HEK293 (cell line): ENCODE measurements around the gene MARCKSL1.
A peak's percentile ranks its signal among the peaks of the same experiment; 100 is the strongest.

Experiments used
- CTCF ChIA-PET: fragments of 350-600 bp; formaldehyde crosslinking; extraction: SDS; loops from one replicate; lab custom pipeline; 2021; ENCODE audit warnings: antibody characterized with exemption; lab: Yijun Ruan, JAX
- POLR2A ChIA-PET: fragments of 300-600 bp; formaldehyde crosslinking; extraction: SDS; loops from one replicate; lab custom pipeline; 2020; ENCODE audit warnings: antibody characterized with exemption, inconsistent platforms; lab: Yijun Ruan, JAX
- H3K27ac ChIP-seq: fragments of 200-500 bp; sonication (Bioruptor generic); 2 replicates; pipeline ENCODE4 v1.5.1; 2014; ENCODE audit warnings: low read depth, low read length, control low read depth, inconsistent platforms; ENCODE audit errors: extremely low read depth
- H3K36me3 ChIP-seq, 2 experiments: fragments of 200-500 bp in 1 of 2; sonication (Bioruptor generic) in 1 of 2; 1 replicate in 1 of 2; 2 replicates in 1 of 2; pipeline ENCODE4 v1.5.1; 2014 to 2017; ENCODE audit warnings: inconsistent platforms in 2 of 2, low read length in 2 of 2; ENCODE audit not compliant: control insufficient read depth in 2 of 2, insufficient read depth in 1 of 2
- H3K4me1 ChIP-seq: fragments of 200-500 bp; sonication (Bioruptor generic); 2 replicates; pipeline ENCODE4 v1.5.1; 2014; ENCODE audit warnings: mild to moderate bottlenecking, low read length, inconsistent platforms; ENCODE audit not compliant: control insufficient read depth, insufficient read depth
- H3K4me3 ChIP-seq: 2 replicates; pipeline ENCODE4 v1.5.1; 2011; ENCODE audit warnings: low read depth, mild to moderate bottlenecking, control low read depth, low read length, moderate library complexity
- H3K9me3 ChIP-seq: fragments of 200-500 bp; sonication (Bioruptor generic); 2 replicates; pipeline ENCODE4 v1.5.1; 2014; ENCODE audit warnings: low read depth, low read length, inconsistent platforms; ENCODE audit not compliant: control insufficient read depth, insufficient read depth
- BCL11A ChIP-seq: fragments of 450-650 bp; formaldehyde crosslinking; IDR thresholded peaks from 2 replicates; pipeline ENCODE4 v1.5.1; 2016; ENCODE audit warnings: low read depth, missing biosample characterization, missing genetic modification characterization
- EGR2 ChIP-seq: fragments of 450-650 bp; formaldehyde crosslinking; IDR thresholded peaks from 2 replicates; pipeline ENCODE4 v1.5.1; 2016; ENCODE audit warnings: low read depth, missing biosample characterization, missing genetic modification characterization
- GLI2 ChIP-seq: fragments of 450-650 bp; formaldehyde crosslinking; IDR thresholded peaks from 2 replicates; pipeline ENCODE4; 2017; ENCODE audit warnings: missing biosample characterization, missing genetic modification characterization, low read depth, borderline replicate concordance
- MZF1 ChIP-seq: fragments of 450-650 bp; formaldehyde crosslinking; IDR thresholded peaks from 2 replicates; pipeline ENCODE4 v1.5.1; 2017; ENCODE audit warnings: missing biosample characterization, missing genetic modification characterization, borderline replicate concordance
- PRDM4 ChIP-seq: fragments of 450-650 bp; formaldehyde crosslinking; IDR thresholded peaks from 2 replicates; pipeline ENCODE4 v1.5.1; 2017; ENCODE audit warnings: missing biosample characterization, missing genetic modification characterization
- REST ChIP-seq: fragments of 450-650 bp; formaldehyde crosslinking; IDR thresholded peaks from 2 replicates; pipeline ENCODE4 v1.5.1; 2016; ENCODE audit warnings: missing biosample characterization, missing genetic modification characterization
- ZBTB1 ChIP-seq: fragments of 450-650 bp; formaldehyde crosslinking; IDR thresholded peaks from 2 replicates; pipeline ENCODE4 v1.5.1; 2016; ENCODE audit warnings: missing biosample characterization, missing genetic modification characterization
- ZBTB11 ChIP-seq: fragments of 450-650 bp; formaldehyde crosslinking; conservative IDR thresholded peaks from 2 replicates; pipeline ENCODE4 v1.5.1; 2016; ENCODE audit warnings: low read depth, missing biosample characterization, missing genetic modification characterization
- ZFHX2 ChIP-seq: fragments of 450-650 bp; formaldehyde crosslinking; conservative IDR thresholded peaks from 2 replicates; pipeline ENCODE4 v1.5.1; 2016; ENCODE audit warnings: missing biosample characterization, missing genetic modification characterization
- ZNF169 ChIP-seq: fragments of 450-650 bp; formaldehyde crosslinking; IDR thresholded peaks from 2 replicates; pipeline ENCODE4 v1.5.1; 2016; ENCODE audit warnings: missing biosample characterization, missing genetic modification characterization
- ZNF202 ChIP-seq: fragments of 450-650 bp; formaldehyde crosslinking; IDR thresholded peaks from 2 replicates; pipeline ENCODE4 v1.5.1; 2016; ENCODE audit warnings: missing biosample characterization, missing genetic modification characterization, borderline replicate concordance
- ZNF223 ChIP-seq: fragments of 450-650 bp; formaldehyde crosslinking; IDR thresholded peaks from 2 replicates; pipeline ENCODE4 v1.5.1; 2016; ENCODE audit warnings: missing biosample characterization, missing genetic modification characterization
- ZNF433 ChIP-seq: fragments of 450-650 bp; formaldehyde crosslinking; IDR thresholded peaks from 2 replicates; pipeline ENCODE4 v1.5.1; 2016; ENCODE audit warnings: missing biosample characterization, missing genetic modification characterization, low read depth
- ZNF48 ChIP-seq: fragments of 450-650 bp; formaldehyde crosslinking; IDR thresholded peaks from 2 replicates; pipeline ENCODE4 v1.5.1; 2016; ENCODE audit warnings: missing biosample characterization, missing genetic modification characterization
- ZNF529 ChIP-seq: fragments of 450-650 bp; formaldehyde crosslinking; IDR thresholded peaks from 2 replicates; pipeline ENCODE4 v1.5.1; 2017; ENCODE audit warnings: missing genetic modification characterization, missing biosample characterization; ENCODE audit not compliant: insufficient replicate concordance
- ZNF660 ChIP-seq: fragments of 450-650 bp; IDR thresholded peaks from 2 replicates; pipeline ENCODE4 v1.5.1; 2018; ENCODE audit warnings: missing biosample characterization, mild to moderate bottlenecking, missing genetic modification characterization
- ZNF670 ChIP-seq: fragments of 450-650 bp; formaldehyde crosslinking; IDR thresholded peaks from 2 replicates; pipeline ENCODE4 v1.5.1; 2016; ENCODE audit warnings: missing biosample characterization, missing genetic modification characterization, low read depth
- ZNF747 ChIP-seq: fragments of 450-650 bp; formaldehyde crosslinking; IDR thresholded peaks from 2 replicates; pipeline ENCODE4 v1.5.1; 2016; ENCODE audit warnings: missing biosample characterization, missing genetic modification characterization
- ZNF785 ChIP-seq: fragments of 450-650 bp; formaldehyde crosslinking; IDR thresholded peaks from 2 replicates; pipeline ENCODE4 v1.5.1; 2016; ENCODE audit warnings: missing biosample characterization, missing genetic modification characterization
- ZSCAN16 ChIP-seq: fragments of 450-650 bp; formaldehyde crosslinking; IDR thresholded peaks from 2 replicates; pipeline ENCODE4 v1.5.1; 2016; ENCODE audit warnings: missing biosample characterization, missing genetic modification characterization
- ZSCAN23 ChIP-seq: fragments of 450-650 bp; formaldehyde crosslinking; IDR thresholded peaks from 2 replicates; pipeline ENCODE4 v1.5.1; 2016; ENCODE audit warnings: missing biosample characterization, missing genetic modification characterization
- TF ChIP-seq, protein P1 (sequence below): fragments of 450-650 bp; formaldehyde crosslinking; IDR thresholded peaks from 2 replicates; pipeline ENCODE4 v1.5.1; 2017; ENCODE audit warnings: missing biosample characterization, missing genetic modification characterization
- TF ChIP-seq, protein P2 (sequence below): fragments of 450-650 bp; formaldehyde crosslinking; IDR thresholded peaks from 2 replicates; pipeline ENCODE4 v1.5.1; 2016; ENCODE audit warnings: missing biosample characterization, missing genetic modification characterization
- TF ChIP-seq, protein P3 (sequence below): fragments of 450-650 bp; formaldehyde crosslinking; IDR thresholded peaks from 2 replicates; pipeline ENCODE4 v1.5.1; 2016; ENCODE audit warnings: missing biosample characterization, missing genetic modification characterization, low read depth

Gene MARCKSL1

DNA sequence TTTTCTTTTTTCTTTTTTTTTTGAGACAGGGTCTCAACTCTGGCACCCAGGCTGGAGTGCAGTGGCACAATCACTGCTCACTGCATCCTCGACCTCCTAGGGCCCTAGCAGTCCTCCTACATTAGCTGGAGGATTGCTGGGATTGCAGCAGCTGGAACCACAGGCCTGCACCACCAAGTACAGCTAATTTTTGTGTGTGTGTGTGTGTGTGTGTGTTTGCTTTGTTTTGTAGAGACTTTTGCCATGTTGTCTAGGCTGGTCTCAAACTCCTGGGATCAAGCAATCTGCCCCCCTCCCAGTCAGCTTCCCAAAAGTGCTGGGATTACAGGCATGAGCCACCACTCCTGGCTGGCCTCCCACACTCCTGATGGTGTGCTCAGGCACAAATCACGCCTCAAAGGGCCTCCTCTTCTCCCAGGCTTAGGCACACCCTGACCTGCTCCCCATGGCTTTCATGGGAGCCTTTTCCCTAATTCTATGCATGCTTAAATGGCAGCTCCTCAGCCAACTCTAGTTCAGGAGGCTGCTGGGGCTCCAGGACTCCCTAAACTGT lies 16.9 kb upstream of the MARCKSL1 start:
- POLR2A ChIA-PET = interaction anchor here (1.2 to 5.7 kb wide), 3 partner anchors 13 to 41 kb away, joined by 3 to 100 read pairs (median 7); partner anchors contain the start of genes BSDC1 and MARCKSL1
- Histone ChIP-seq H3K9me3 (no peaks in the 10 kb centered on the region), H3K27ac (no peak overlapping the region), H3K4me1 (peaks cover 7% of the 10 kb centered on the region; the same call in 1 of the 2 replicates), H3K36me3 (peaks cover 0 to 41% of the 10 kb centered on the region in 2 experiments; a peak in 2 of 3 replicates), H3K4me3 (no peak overlapping the region)
- CTCF ChIA-PET = interaction anchor here (0.6 to 1.9 kb wide), 4 partner anchors 22 to 137 kb away, joined by 3 to 6 read pairs (median 4); no protein-coding TSS in a partner anchor
- TF ChIP-seq ZNF670 (tag by site-specific recombination) (no peak), BCL11A (tag by site-specific recombination) (no peak), EGR2 (tag by site-specific recombination) (0 out of 2 replicates have a peak, but pooled peaks have one; percentile 5), ZFHX2 (peak; percentile 44), ZSCAN16 (tag by site-specific recombination) (no peak), GLI2 (tag by site-specific recombination) (no peak), ZNF223 (tag by site-specific recombination) (peak; percentile 75; the same call in 1 of the 2 replicates), ZNF169 (tag by site-specific recombination) (no peak), PRDM4 (no peak), REST (tag by site-specific recombination) (no peak), ZNF48 (tag by site-specific recombination) (no peak), ZNF202 (tag by site-specific recombination) (no peak), ZNF660 (tag by site-specific recombination) (no peak), ZNF529 (tag by site-specific recombination) (no peak), ZNF747 (tag by site-specific recombination) (no peak), ZNF433 (tag by site-specific recombination) (no peak), ZBTB11 (tag by site-specific recombination) (no peak), MZF1 (tag by site-specific recombination) (no peak), ZNF785 (tag by site-specific recombination) (no peak), ZSCAN23 (tag by site-specific recombination) (no peak), ZBTB1 (tag by site-specific recombination) (no peak)
- TF ChIP-seq, protein P1, sequence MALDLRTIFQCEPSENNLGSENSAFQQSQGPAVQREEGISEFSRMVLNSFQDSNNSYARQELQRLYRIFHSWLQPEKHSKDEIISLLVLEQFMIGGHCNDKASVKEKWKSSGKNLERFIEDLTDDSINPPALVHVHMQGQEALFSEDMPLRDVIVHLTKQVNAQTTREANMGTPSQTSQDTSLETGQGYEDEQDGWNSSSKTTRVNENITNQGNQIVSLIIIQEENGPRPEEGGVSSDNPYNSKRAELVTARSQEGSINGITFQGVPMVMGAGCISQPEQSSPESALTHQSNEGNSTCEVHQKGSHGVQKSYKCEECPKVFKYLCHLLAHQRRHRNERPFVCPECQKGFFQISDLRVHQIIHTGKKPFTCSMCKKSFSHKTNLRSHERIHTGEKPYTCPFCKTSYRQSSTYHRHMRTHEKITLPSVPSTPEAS (tag by site-specific recombination) = peak; percentile 71
- TF ChIP-seq, protein P2, sequence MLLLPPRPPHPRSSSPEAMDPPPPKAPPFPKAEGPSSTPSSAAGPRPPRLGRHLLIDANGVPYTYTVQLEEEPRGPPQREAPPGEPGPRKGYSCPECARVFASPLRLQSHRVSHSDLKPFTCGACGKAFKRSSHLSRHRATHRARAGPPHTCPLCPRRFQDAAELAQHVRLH (tag by site-specific recombination) = no peak
- TF ChIP-seq, protein P3, sequence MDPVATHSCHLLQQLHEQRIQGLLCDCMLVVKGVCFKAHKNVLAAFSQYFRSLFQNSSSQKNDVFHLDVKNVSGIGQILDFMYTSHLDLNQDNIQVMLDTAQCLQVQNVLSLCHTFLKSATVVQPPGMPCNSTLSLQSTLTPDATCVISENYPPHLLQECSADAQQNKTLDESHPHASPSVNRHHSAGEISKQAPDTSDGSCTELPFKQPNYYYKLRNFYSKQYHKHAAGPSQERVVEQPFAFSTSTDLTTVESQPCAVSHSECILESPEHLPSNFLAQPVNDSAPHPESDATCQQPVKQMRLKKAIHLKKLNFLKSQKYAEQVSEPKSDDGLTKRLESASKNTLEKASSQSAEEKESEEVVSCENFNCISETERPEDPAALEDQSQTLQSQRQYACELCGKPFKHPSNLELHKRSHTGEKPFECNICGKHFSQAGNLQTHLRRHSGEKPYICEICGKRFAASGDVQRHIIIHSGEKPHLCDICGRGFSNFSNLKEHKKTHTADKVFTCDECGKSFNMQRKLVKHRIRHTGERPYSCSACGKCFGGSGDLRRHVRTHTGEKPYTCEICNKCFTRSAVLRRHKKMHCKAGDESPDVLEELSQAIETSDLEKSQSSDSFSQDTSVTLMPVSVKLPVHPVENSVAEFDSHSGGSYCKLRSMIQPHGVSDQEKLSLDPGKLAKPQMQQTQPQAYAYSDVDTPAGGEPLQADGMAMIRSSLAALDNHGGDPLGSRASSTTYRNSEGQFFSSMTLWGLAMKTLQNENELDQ = no peak
